ENCODE results near the gene PDZRN4. TPM values are rescaled to one million over a fixed set of nuclear protein-coding genes. Genes with fewer than 3 reads are reported as not detected.

The PDZRN4 gene
- total and polyA plus RNA-seq, 2 donors (not counting 3 experiments of a cell fraction or from before 2014, with no cell fraction given) = not detected

DNA sequence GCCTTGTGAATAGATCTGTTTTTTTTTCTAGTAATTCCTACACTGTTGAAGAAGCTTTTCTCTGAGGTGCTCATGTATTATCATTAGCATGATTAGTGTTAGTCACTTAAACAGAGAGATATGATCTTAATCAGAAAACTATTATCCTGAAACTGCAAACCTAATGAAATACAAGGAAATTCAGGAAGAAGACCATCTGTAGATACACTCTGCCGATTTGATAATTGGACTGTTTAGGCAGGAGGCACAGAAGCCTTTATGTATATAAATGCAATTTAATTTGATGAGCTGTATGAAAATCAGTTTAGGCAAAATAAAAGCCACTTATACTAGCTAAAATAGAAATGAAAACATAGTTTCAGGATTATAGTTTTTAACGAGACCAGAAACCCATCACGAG lies 23.3 kb downstream of the PDZRN4 start:
- TF ChIP-seq FOS (IDR thresholded peaks at IDR 0.05; ENCODE audit: borderline replicate concordance, insufficient read depth, low read length) (no peak), POLR2A (IDR thresholded peaks at IDR 0.05; ENCODE audit: low read depth, low read length) (no peak), EZH2 (IDR thresholded peaks at IDR 0.05; ENCODE audit: borderline replicate concordance, low read depth, low read length, severe bottlenecking) (no peak), POLR2AphosphoS5 (IDR thresholded peaks at IDR 0.05; ENCODE audit: insufficient read depth, low read depth, low read length) (no peak), MYC (IDR thresholded peaks at IDR 0.05; ENCODE audit: low read depth, low read length) (no peak)
- TF ChIP-seq, protein P1, sequence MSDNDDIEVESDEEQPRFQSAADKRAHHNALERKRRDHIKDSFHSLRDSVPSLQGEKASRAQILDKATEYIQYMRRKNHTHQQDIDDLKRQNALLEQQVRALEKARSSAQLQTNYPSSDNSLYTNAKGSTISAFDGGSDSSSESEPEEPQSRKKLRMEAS (IDR thresholded peaks at IDR 0.05; ENCODE audit: insufficient read depth, insufficient read length) = no peak
- TF ChIP-seq, protein P2, sequence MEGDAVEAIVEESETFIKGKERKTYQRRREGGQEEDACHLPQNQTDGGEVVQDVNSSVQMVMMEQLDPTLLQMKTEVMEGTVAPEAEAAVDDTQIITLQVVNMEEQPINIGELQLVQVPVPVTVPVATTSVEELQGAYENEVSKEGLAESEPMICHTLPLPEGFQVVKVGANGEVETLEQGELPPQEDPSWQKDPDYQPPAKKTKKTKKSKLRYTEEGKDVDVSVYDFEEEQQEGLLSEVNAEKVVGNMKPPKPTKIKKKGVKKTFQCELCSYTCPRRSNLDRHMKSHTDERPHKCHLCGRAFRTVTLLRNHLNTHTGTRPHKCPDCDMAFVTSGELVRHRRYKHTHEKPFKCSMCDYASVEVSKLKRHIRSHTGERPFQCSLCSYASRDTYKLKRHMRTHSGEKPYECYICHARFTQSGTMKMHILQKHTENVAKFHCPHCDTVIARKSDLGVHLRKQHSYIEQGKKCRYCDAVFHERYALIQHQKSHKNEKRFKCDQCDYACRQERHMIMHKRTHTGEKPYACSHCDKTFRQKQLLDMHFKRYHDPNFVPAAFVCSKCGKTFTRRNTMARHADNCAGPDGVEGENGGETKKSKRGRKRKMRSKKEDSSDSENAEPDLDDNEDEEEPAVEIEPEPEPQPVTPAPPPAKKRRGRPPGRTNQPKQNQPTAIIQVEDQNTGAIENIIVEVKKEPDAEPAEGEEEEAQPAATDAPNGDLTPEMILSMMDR (IDR thresholded peaks at IDR 0.05; ENCODE audit: extremely low read depth in 1 of 2, insufficient read depth in 1 of 2, low read depth in 1 of 2, low read length in 2 of 2) = no peak

More for the DNA sequence above, 23.3 kb downstream of the PDZRN4 start:
- no peaks in the 10 kb centered on the region for H3K79me2 ChIP-seq (ENCODE audit: control insufficient read depth, insufficient read depth, low read length)
- no peak overlapping the region for H3K4me3 ChIP-seq (replicated peaks in 1 of 3; ENCODE audit: insufficient read depth in 1 of 3, low read depth in 1 of 3, low read length in 3 of 3)
- POLR2A ChIA-PET = no interaction called here
- H3K9me1 ChIP-seq (replicated peaks; ENCODE audit: control insufficient read depth, extremely low read depth, insufficient read depth, low read length) = no peaks in the 10 kb centered on the region
- H3K27ac ChIP-seq (ENCODE audit: insufficient read depth, low read depth, low read length) = no peak overlapping the region
- H3K4me2 ChIP-seq (ENCODE audit: insufficient read depth, low read length) = no peak overlapping the region
- no peak overlapping the region for H2AFZ ChIP-seq (ENCODE audit: low read depth, low read length)
- DNase-seq (ENCODE audit: low read depth, low spot score) (no peak), FAIRE-seq (no peak)
- no peaks in the 10 kb centered on the region for H3K4me1 ChIP-seq (ENCODE audit: control insufficient read depth, extremely low read depth, insufficient read depth, low read length)
- H4K20me1 ChIP-seq (replicated peaks; ENCODE audit: control insufficient read depth, extremely low read depth, insufficient read depth, low read length) = no peaks in the 10 kb centered on the region
- H3K9me3 ChIP-seq (replicated peaks; ENCODE audit: control insufficient read depth, insufficient read depth, low read length) = no peaks in the 10 kb centered on the region
- intact Hi-C loops (cut with micrococcal nuclease) (no loop called here), dilution Hi-C loops (cut with MboI; ENCODE audit: extremely low pct_ligation_motif_present, low sequenced_read_pairs) (no loop called here)
- BruUV-seq (replicated peaks) = no TSS peak
- CTCF ChIA-PET = interaction anchor here (1.2 to 1.3 kb wide), 2 partner anchors 14 to 241 kb away, joined by 3 to 4 read pairs; no protein-coding TSS in a partner anchor
- H3K36me3 ChIP-seq (ENCODE audit: control insufficient read depth in 2 of 2, extremely low read depth in 1 of 2, insufficient read depth in 2 of 2, low read length in 2 of 2) = no peaks in the 10 kb centered on the region
- H3K9ac ChIP-seq (replicated peaks; ENCODE audit: extremely low read depth, insufficient read depth, low read length) = no peak overlapping the region
- no peaks in the 10 kb centered on the region for H3K27me3 ChIP-seq (ENCODE audit: control insufficient read depth in 2 of 2, insufficient read depth in 2 of 2, low read length in 2 of 2)
